ENCODE results near the gene FRMPD4.

FRMPD4 gene

DNA sequence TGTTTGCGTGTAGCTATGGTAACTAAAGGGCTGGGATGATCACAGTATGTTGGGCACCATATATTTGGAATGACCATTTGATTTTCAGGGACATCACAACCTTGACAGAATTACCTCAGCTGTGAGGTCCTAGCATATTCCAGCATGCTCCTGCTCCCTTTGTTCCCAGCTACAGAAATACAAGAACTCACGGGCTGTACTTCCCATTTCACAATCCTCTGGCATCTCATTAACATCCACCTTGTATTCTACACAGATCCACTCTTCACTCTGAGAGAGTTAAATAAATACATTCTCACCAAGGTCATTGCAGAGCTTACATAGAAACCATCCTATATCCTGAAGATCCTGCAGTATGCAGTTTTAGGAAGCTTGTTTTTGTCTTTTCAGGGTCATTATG, 169.7 kb downstream of the FRMPD4 start:
- no peak for DNase-seq

DNA sequence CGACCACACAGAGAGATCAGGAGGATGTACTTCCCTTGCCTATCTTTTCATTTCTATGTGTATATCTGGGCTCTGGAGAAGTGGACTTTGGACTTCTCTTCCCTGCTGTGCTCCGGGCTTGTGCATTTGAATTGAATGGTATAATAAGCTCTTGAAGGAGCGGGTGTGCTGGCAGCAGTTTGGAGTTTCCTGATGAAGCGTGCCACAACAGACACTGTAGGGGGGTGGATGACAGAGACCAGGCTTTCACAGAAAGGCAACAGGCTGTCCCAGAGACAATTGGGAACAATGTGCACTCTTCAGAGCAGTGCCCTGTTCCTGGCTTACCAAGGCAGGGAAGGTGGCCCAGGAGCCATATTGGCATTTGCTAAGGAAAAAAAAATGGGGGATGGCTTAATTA, 170.1 kb downstream of the FRMPD4 start:
- peak; percentile 84 for DNase-seq

DNA sequence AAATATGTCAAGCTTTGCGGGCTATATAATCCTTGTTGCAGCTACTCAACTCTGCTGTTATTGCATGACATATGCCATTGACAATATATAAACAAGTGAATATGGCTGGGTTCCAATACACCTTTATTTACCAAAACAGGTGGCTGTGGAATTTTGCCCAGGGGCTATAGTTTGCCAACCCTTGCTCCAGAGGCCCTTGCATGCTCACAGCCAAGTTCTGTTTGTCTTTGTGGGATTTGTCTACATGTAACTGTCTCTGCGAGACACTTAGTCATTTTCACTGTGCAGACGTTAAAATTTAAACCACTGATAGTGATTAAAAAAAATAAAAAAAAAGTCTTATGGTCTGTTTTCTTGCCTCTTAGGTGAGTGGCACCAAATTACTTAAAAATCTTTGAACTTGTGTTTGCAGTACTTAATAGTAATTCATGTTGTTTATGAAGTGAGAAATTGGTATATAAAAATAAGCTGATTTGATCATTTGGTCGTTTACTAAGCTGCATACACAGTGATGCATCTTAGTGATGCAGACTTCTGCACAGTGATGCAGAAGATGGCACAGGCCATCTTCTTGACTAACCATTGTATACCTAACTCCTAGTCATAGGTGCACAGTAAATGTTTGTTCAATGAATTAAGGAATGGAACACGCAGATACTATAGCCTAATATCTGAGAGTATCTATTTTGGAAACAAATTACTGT, 170.9 kb downstream of the FRMPD4 start:
- no peak for DNase-seq

DNA sequence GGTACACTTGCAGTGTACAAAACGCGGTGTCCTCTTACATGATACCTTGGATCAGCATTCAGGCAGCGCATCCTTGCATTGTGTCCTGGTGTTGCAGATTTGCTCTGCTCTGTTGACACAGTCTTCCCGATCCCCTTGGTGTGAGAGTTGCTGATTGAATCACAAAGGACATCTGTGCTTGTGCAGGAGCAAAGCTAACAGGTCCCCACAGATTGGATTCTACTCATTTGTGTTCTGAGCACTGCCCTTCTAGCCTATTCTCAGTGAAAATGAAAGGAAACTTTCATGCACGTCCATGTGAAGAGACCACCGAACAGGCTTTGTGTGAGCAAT, 171.4 kb downstream of the FRMPD4 start:
- no peak for DNase-seq

DNA sequence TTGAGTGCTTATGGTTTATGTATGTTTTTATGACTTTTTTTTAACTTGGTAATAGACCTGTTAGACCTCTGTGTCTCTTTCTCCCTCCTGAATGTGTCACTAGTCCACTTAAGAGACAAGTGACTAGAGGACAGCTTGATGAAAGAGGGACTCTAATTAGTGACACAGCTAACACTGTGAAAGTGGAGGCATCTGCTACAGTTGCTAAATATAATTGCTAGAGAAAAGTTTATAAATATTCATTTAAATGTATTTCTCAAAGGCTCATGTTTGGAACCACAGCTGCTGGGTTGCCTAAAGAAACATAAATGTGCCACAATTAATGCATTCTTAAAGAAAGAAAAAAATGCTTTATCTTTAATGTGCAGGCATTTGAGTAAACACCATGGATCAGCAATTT, 176.4 kb downstream of the FRMPD4 start:
- DNase-seq = no peak

DNA sequence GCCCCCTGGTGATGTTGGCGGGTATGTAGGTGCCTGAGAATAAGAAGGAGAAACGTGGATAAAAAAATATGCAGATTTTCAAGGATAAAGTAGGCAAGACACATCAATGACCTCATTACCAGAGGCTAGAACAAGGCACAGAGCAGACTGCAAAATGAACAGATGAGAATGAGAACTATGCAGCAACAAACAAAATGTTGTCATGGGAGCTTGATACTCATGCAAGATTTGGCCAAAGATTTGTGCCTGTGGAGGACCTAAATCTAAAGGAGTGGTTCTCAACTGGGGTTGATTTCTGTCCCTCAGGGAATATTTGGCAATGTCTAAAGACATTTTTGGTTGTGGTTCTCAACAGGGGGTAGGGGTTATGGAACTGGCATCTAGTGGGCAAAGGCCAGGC, 177.3 kb downstream of the FRMPD4 start:
- no peak for DNase-seq

DNA sequence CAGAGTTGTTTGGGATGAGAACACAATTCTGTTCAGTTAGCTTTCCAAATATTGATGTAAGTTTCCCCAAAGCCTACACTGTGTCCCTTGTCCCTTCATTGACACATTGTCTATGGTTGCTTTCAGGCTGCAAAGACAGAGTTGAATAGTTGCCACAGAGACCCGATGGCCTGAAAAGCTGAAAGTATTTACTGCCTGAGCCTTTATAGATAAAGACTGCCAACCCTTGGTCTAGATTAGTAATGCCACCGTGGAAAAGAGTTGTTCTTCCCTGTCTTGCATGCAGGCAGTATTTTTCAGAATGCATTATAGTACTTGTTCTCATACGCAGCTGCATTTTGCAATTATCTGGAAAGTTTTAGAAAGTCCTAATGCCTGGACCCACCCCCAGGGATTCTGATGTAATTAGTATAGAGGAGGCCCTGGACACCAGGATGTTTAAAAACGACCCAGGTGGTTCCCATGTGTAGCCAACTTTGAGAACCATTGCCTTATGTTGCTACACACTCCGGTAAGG, 180.8 kb downstream of the FRMPD4 start:
- no peak for DNase-seq

DNA sequence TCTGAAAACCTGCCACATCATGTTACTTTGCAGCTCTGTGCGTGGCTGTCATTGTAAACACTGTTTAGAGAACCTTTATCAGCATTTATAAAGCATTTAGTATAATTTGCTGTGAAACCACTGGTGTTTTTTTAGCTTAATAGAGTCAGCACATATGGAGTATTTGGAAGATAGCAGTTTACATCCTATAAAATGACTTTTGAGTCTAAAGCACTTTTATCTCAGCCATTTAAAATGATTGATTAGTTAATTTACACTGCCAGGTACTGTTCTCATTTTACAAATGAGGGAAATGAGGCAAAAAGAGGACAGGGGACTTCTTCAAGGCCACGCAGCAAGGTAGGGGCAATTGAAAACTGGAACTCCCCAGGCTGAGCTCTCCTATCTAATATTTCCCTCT, 181.7 kb downstream of the FRMPD4 start:
- no peak for DNase-seq

DNA sequence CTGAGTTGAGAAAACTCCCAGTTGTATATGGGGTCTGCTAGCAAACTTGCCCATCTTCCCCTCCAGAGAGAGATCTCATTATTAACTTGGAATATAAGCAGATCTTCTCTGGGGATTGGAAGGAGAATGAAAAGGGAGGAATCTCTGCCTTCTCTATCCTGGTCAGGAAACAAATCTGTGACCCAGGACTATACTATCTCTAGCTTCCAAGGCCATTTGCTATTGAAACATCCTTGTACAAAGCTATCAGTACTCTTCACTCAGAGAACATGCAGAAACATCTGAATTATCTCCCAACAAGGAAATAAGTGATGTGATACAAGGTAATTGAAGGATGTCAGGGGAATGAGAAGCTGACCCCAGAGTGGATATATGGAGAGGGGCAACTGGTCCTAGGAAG, 183.8 kb downstream of the FRMPD4 start:
- no peak for DNase-seq

DNA sequence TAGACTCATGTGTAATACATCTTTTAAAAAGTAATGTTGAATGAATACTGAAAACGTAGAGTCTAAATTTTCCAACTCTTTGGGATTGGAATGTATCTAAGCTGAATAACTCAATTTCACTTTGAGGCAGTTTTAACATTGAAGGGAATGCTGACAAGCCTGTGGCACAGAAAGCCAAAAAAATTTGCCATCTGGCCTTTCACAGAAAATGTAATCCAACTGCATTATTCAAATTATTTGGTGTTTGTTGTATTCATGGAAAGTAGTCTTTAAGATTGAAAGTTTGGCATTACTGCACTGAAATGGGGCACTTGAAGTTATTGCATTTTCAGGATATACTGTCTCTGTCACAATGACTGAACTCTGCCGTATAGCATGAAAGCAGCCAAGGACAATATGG, 186.9 kb downstream of the FRMPD4 start:
- peak; percentile 34 for DNase-seq

DNA sequence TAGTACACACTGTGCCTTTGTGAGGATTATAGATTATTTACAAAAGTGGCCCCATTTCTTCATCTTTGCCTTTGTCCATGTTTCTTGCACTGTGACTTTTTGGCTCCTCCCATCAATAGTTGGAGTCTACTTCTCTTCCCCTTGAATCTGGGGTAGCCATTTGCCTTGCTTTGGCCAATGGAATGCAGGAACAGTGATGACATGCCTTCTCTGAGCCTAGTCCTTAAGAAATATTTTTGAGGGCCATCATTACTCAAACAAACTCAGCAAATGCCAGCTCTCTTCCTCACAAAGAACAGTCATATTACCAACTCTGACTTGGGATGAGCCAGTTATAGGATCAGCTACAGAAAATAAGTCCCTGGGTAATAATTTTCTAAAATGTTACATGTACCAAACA, 189.6 kb downstream of the FRMPD4 start:
- no peak for DNase-seq

DNA sequence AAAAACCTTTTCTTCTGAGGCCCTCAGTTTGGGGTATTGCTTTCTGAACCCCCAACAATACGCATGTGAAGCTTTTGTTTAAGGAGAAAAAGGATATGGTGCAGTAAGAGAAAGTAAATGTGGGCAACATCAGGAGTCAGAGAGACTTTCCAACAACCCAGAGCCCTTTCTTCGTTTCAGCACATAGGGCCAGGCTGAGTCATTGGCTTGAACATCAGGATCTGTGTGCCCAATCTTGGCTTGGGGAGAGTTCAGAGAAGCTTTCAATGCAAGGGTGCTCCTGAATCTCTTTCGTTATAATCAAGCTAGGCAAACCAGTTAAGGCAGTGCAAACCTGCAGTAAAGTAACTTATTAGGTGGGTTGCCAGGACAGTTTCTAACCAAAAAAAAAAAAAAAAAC, 191.2 kb downstream of the FRMPD4 start:
- peak; percentile 20 for DNase-seq

DNA sequence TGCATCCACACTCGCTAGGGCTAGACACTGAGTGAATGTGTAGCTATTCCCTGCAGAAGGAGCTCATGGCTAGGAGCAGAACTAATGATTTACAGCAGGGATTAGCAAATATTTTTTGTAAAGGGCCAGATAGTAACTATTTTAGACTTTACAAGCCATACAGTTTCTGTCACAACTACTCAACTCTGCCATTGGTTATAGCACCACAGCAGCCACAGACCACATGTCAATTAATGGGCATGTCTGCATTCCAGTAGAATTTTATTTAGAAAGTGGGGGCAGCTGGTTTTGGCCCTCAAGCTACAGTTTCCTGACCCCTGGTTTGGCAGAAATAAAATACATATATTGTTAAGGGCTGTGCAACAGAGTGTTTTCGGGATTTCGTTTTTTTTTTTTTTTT, 192.6 kb downstream of the FRMPD4 start:
- no peak for DNase-seq

DNA sequence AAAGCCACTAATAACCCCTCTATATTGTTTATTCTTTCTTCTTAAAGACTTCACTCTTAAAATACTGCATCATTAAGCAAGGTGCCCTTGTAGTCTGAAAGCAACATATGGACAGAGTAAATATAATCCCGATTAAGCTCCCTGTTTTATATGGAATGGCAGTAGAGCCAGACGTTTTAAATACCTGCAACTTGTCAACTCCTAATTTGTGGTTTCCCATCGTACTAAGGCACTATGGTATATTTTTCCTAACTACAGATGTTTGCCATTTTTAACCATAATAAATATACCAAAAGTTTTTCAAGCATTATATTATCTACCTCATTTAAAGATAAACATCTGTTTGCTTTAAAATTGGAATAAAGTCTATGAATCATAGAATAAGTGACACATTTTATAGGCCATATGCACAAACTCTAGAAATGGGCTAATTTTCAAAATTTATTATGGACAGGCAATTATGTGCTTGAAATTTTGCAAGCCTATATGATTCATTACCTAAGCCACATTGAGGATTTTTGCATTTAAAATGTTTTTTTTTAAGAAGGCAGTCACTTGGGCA, 194.6 kb downstream of the FRMPD4 start:
- DNase-seq = peak; percentile 44

DNA sequence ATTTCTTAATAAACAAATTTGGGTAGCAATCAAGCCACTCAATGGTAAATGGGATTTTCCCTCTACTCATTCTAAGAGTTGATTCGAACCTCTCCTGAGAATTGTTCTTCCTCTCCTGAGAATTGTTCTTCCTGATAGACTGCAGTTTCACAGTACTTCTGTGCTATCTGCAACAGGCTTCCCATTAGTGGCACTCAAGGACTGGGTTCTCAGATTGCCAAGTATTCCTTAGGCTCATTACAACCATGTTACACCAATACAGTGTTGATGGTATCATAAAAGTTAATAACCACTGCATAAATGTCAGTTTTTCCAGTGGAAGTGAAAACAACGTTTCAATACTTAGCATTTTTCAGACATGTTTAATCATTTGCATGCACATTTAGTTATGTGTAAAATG, 201.6 kb downstream of the FRMPD4 start:
- no peak for DNase-seq

DNA sequence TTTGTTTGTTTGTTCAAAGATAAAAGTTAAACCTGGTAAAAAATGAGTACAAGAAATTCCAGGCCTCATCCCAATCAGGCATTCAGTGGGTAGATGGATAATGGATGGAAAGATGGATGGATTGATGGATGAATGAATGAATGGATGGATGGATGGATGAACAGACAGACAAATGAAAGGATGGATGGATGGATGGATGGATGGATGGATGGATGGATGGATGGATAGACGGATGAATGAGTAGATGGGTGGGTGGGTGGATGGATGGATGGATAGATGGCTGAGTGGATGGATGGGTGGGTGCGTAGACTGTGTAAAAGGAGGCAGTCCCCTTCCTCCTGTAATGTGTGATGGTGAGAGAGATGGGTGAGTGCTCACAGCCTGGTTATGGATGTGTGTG, 206.7 kb downstream of the FRMPD4 start:
- no peak for DNase-seq

DNA sequence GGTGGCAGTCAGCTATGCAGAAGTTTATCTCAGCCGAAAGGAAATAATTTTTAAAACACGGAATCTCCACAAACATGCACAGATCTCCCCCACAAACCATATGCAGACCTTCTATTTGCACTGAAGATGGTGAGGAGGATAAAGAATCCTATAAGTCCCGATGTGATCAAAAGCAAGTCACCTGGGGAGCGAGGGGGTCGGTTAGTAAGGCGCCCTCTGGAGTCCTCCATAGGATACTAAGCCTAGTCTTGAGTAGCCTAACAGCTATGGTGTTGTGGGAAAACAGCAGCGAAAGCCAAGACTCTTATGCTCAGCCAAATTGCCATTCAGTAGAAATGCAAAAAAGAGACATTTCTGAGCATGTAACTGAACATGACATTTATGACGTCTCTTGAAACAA, 210.9 kb downstream of the FRMPD4 start:
- no peak for DNase-seq

DNA sequence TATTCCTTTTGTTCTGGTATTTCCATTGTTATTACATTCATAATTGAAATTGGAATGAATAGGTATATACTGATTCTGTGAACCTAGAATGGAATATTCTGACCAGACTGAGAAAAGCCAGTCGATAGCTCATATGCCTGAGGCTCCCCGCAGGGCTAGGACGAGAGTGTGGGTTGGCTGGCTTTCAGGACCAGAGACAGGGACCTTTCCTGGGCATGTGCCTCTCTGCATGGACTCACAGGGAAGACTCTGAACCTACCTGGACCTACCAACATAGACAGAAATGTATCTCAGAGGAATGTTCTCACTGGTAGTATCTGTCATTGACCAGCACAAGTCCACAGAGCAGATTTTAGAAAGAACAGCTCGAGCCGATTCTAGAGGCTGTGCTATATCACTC, 214.6 kb downstream of the FRMPD4 start:
- DNase-seq = no peak

DNA sequence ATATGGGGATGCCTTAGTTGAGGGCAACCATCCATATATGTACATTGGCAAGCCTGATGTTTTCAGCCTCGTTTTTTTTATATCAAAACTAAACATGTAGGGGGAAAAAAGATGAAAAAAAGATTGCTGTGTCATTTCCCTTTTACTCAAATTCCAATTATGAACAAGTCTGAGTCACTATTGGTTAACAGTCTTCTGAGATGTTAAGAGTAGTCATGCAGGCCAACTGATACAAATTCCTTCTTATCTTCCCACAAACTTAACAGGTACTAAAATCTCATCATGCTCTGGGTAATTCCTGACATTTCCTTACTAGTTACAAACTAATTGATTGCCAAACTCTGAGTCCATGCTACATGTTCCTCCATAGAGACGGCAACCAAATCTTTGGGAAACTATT, 222.1 kb downstream of the FRMPD4 start:
- no peak for DNase-seq

DNA sequence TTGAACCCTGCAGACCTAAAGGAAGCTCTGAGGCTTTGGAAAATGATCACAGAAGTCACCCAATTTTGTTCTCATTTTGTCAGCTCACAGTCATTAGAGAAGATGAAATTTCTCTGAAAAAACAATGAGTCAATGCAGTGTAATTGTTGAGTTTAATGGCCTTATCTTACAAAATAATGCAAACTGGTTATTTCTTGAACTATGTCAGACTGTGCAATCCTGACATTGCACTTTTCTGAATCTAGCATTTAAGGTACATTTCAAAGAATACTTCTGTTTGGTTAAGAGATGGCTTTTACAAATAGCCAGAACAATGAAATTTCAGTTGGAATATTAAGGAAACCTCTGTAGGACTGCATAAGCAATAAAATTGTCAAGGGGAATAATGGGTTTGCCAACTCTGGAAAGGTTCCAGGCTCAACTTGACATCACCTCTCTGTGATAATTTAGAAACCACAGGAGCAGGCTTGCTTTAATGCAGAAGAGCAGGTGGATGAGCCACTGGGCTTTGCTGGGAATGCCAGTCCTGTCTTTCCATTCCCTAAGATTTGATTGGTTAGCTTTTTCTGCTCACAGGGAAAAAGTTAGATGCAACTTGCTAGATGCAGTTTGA, 222.8 kb downstream of the FRMPD4 start:
- no peak for DNase-seq

DNA sequence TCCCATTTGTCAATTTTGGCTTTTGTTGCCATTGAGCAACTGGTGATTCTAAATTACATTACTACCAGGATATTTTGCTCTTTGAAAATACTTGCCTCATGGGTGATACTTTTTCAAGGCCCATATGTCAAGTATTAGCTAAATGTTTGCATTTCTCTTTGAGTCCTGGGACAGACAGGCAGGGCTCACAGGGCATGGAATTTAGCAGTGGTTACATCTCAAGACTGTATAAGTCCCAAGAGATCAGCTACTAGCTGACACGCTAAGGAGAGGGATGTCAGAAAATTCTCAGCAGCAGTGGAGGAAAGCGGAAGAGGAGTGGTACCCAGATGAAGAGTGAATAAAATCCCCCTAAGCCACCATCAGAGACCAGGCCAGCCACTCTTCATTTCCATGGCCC, 224.9 kb downstream of the FRMPD4 start:
- no peak for DNase-seq

DNA sequence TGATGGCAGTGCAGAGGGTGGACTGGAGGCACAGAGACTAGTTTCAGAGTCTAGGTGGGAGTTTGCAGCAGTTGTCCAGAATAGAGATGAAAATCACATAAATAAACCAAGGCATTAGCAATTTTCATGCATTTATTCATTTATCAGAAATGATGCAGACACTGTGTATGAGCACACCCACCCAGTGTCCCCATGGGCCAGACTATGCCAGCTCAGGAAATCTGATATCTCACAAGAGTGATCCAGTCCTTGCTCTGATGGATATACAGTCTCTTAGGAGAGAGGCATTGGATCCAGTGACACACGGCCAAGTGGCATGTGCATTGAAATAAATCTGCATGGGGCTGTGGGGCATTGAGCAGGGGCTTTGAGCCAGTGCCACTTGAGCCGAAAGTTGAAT, 228.2 kb downstream of the FRMPD4 start:
- no peak for DNase-seq

DNA sequence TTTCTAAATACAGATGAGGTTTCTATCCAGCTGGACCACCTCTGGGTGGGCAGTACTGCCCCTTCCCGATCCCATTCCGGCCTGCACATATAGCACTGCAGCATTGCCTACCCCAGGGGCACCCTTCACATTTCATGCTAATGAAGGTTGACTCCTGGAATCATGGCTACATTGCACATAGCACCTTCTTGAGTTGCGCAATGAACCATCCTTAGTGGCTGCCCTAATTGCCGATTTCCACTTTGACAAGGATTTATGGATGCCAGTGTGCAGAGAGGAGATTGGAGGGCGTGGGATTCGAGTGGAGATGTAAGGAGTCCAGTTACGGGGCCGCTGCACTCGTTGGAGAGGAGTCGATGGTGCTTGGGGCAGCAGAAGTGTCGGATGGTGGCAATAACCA, 229.0 kb downstream of the FRMPD4 start:
- DNase-seq = no peak

DNA sequence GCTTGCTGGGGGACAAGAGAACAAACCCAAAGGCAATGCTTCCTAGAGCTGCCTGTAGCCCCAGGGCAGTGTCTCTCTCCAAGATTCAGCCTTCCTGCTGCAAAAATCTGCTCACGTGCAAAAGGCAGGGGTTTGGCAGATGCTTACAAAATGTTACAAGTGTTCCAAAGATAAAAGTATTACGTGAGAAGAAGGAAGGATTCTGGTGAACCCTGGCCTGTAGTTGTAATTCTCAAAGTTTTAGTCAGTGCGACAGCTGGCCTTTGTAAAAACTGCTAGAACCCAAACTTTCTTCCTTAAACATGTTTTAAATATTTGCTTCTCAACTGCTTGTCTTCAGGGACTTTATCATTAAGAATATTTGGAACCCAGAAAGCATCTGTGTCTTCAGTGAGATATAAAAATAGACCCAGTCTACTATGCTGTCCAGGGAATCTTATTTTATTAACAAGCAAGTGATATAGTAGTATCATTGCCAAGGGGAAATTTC, 232.3 kb downstream of the FRMPD4 start:
- no peak for DNase-seq

DNA sequence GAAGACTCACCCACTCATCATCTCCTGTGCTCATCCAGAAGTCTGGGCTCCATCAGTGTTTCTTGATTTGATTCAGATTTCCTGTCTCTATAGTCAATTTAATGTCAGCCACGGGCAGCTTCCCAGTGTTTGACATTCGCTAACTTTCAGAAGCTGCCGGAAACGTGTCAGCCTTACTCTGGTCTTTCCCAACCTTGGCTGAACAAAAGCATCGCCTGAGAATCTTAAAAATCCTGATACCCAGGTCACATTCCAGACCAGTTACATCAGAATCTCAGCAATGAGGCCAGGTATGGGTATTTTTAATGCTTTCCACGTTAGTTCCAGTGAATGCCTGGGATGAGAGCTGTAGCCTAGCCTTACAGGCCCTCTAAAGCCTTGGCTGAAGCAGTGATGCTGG, 233.8 kb downstream of the FRMPD4 start:
- no peak for DNase-seq

All from NCI-H446 treated with DMSO at 0.1 percent for 48 hours (cell line).